Measurements from ENCODE around the gene SPINK1.
A peak's percentile ranks its signal among the peaks of the same experiment; 100 is the strongest.

Gene SPINK1

GRCh38 chr5:147859962-147860640 lies 28.6 kb upstream of the SPINK1 start:
- no peak overlapping the region for H3K4me3 Mint-ChIP-seq
- DNase-seq (no peak), ATAC-seq (no peak)
- no peaks in the 10 kb centered on the region for H3K9me3 Mint-ChIP-seq
- no peaks in the 10 kb centered on the region for H3K27me3 Mint-ChIP-seq
- H3K27ac Mint-ChIP-seq: peak overlapping the region in 1 of 2 donors; percentile 91
- H3K4me1 Mint-ChIP-seq: no peaks in the 10 kb centered on the region

- Mint-ChIP-seq H3K4me3 (no peak overlapping the region), H3K4me1 (no peaks in the 10 kb centered on the region), H3K27me3 (no peaks in the 10 kb centered on the region), H3K9me3 (no peaks in the 10 kb centered on the region), H3K27ac (no peak overlapping the region)
- DNase-seq (no peak), ATAC-seq (no peak)
Measured at GRCh38 chr5:147858565-147858964, 27.1 kb upstream of the SPINK1 start.

GRCh38 chr5:147857302-147858129 lies 26.0 kb upstream of the SPINK1 start:
- H3K9me3 Mint-ChIP-seq: no peaks in the 10 kb centered on the region
- DNase-seq (peak; percentile 15 to 17), ATAC-seq (peak; percentile 50)
- H3K27me3 Mint-ChIP-seq: peaks cover 6% of the 10 kb centered on the region
- no peak overlapping the region for H3K27ac Mint-ChIP-seq
- no peak overlapping the region for H3K4me3 Mint-ChIP-seq
- H3K4me1 Mint-ChIP-seq: no peaks in the 10 kb centered on the region

- no peaks in the 10 kb centered on the region for H3K4me1 Mint-ChIP-seq
- H3K27me3 Mint-ChIP-seq: peaks cover 8% of the 10 kb centered on the region
Measured at GRCh38 chr5:147856801-147857200, 25.3 kb upstream of the SPINK1 start.

GRCh38 chr5:147855774-147856069 lies 24.3 kb upstream of the SPINK1 start:
- DNase-seq: no peak
- H3K4me3 Mint-ChIP-seq: no peak overlapping the region
- no peaks in the 10 kb centered on the region for H3K9me3 Mint-ChIP-seq
- no peak overlapping the region for H3K27ac Mint-ChIP-seq
- no peak for ATAC-seq
- H3K4me1 Mint-ChIP-seq: no peaks in the 10 kb centered on the region
- H3K27me3 Mint-ChIP-seq: peaks cover 8% of the 10 kb centered on the region

More at GRCh38 chr5:147856801-147857200, 25.3 kb upstream of the SPINK1 start:
- DNase-seq: no peak
- no peak overlapping the region for H3K4me3 Mint-ChIP-seq
- ATAC-seq: no peak
- H3K27ac Mint-ChIP-seq: no peak overlapping the region
- H3K9me3 Mint-ChIP-seq: no peaks in the 10 kb centered on the region

GRCh38 chr5:147854894-147855773 lies 23.7 kb upstream of the SPINK1 start:
- DNase-seq: no peak
- Mint-ChIP-seq H3K4me3 (no peak overlapping the region), H3K27me3 (peaks cover 8% of the 10 kb centered on the region), H3K27ac (no peak overlapping the region), H3K9me3 (no peaks in the 10 kb centered on the region), H3K4me1 (no peaks in the 10 kb centered on the region)
- no peak for ATAC-seq

GRCh38 chr5:147854331-147854730 lies 22.9 kb upstream of the SPINK1 start:
- ATAC-seq: no peak

GRCh38 chr5:147853372-147853987 lies 22.0 kb upstream of the SPINK1 start:
- DNase-seq: no peak
- no peak overlapping the region for H3K27ac Mint-ChIP-seq
- no peak overlapping the region for H3K4me3 Mint-ChIP-seq
- no peak for ATAC-seq
- H3K27me3 Mint-ChIP-seq: peaks cover 8% of the 10 kb centered on the region
- no peaks in the 10 kb centered on the region for H3K4me1 Mint-ChIP-seq
- no peaks in the 10 kb centered on the region for H3K9me3 Mint-ChIP-seq

More at GRCh38 chr5:147854331-147854730, 22.9 kb upstream of the SPINK1 start:
- no peak overlapping the region for H3K27ac Mint-ChIP-seq
- no peak overlapping the region for H3K4me3 Mint-ChIP-seq
- peaks cover 8% of the 10 kb centered on the region for H3K27me3 Mint-ChIP-seq
- no peaks in the 10 kb centered on the region for H3K4me1 Mint-ChIP-seq
- DNase-seq: no peak
- H3K9me3 Mint-ChIP-seq: no peaks in the 10 kb centered on the region

- peaks cover 8% of the 10 kb centered on the region for H3K27me3 Mint-ChIP-seq
- ATAC-seq (peak; percentile 15), DNase-seq (no peak)
- no peak overlapping the region for H3K4me3 Mint-ChIP-seq
- H3K27ac Mint-ChIP-seq: no peak overlapping the region
- no peaks in the 10 kb centered on the region for H3K9me3 Mint-ChIP-seq
- H3K4me1 Mint-ChIP-seq: no peaks in the 10 kb centered on the region
Measured at GRCh38 chr5:147852365-147852764, 20.9 kb upstream of the SPINK1 start.

GRCh38 chr5:147851578-147851977 lies 20.1 kb upstream of the SPINK1 start:
- Mint-ChIP-seq H3K27me3 (peaks cover 8% of the 10 kb centered on the region), H3K4me3 (no peak overlapping the region), H3K9me3 (no peaks in the 10 kb centered on the region), H3K4me1 (no peaks in the 10 kb centered on the region), H3K27ac (no peak overlapping the region)
- ATAC-seq (no peak), DNase-seq (no peak)

- Mint-ChIP-seq H3K4me1 (no peaks in the 10 kb centered on the region), H3K9me3 (no peaks in the 10 kb centered on the region), H3K4me3 (no peak overlapping the region), H3K27ac (no peak overlapping the region), H3K27me3 (peaks cover 8% of the 10 kb centered on the region)
- DNase-seq: no peak
- no peak for ATAC-seq
Measured at GRCh38 chr5:147849226-147849625, 17.8 kb upstream of the SPINK1 start.

GRCh38 chr5:147845618-147846017 lies 14.1 kb upstream of the SPINK1 start:
- Mint-ChIP-seq H3K9me3 (no peaks in the 10 kb centered on the region), H3K4me3 (no peak overlapping the region), H3K4me1 (no peaks in the 10 kb centered on the region), H3K27ac (no peak overlapping the region), H3K27me3 (peaks cover 8% of the 10 kb centered on the region)
- DNase-seq (no peak), ATAC-seq (no peak)

- ATAC-seq (no peak), DNase-seq (no peak)
- Mint-ChIP-seq H3K4me3 (no peak overlapping the region), H3K27me3 (peaks cover 8% of the 10 kb centered on the region), H3K27ac (no peak overlapping the region), H3K9me3 (no peaks in the 10 kb centered on the region), H3K4me1 (no peaks in the 10 kb centered on the region)
Measured at GRCh38 chr5:147844846-147845245, 13.4 kb upstream of the SPINK1 start.

- ATAC-seq (no peak), DNase-seq (no peak)
- H3K27ac Mint-ChIP-seq: no peak overlapping the region
- no peak overlapping the region for H3K4me3 Mint-ChIP-seq
- no peaks in the 10 kb centered on the region for H3K9me3 Mint-ChIP-seq
- no peaks in the 10 kb centered on the region for H3K4me1 Mint-ChIP-seq
- H3K27me3 Mint-ChIP-seq: peaks cover 8% of the 10 kb centered on the region
Measured at GRCh38 chr5:147842869-147843268, 11.4 kb upstream of the SPINK1 start.

- H3K9me3 Mint-ChIP-seq: no peaks in the 10 kb centered on the region
- no peaks in the 10 kb centered on the region for H3K27me3 Mint-ChIP-seq
- H3K4me3 Mint-ChIP-seq: no peak overlapping the region
- DNase-seq (no peak), ATAC-seq (no peak)
- no peaks in the 10 kb centered on the region for H3K4me1 Mint-ChIP-seq
- no peak overlapping the region for H3K27ac Mint-ChIP-seq
Measured at GRCh38 chr5:147836439-147836838, 5.0 kb upstream of the SPINK1 start.

Measured in stimulated activated naive CD8-positive, alpha-beta T cell treated with anti-CD3 and anti-CD28 coated beads, Interleukin-15, amount 100 ng/mL, for 72 hours (primary cell).